Psoas muscle (tissue), 8 donors: ENCODE data around the gene AMZ1. TPM values are rescaled to one million over a fixed set of nuclear protein-coding genes. Genes with fewer than 3 reads are reported as not detected.
A peak's percentile ranks its signal among the peaks of the same experiment; 100 is the strongest.
"Not testable (repeated sequence)": the region's sequence is repeated elsewhere in the genome, so short reads cannot be mapped to it uniquely, and the experiment has no call there.

Experiments
- ATAC-seq, 4 donors: fragments of 200-7000 bp; cut with Tn5 transposase; one replicate each; pipeline ENCODE4 v1.9.1; 2020; ENCODE audit warnings: moderate library complexity in 3 of 4, mild to moderate bottlenecking in 2 of 4
- DNase-seq, 2 donors: peaks; one replicate each; pipeline ENCODE4 v3.0.0-alpha.2; 2020
- H3K27ac ChIP-seq: fragments of 200-600 bp; one replicate; pipeline ENCODE4 v1.8.0; 2022
- H3K27me3 ChIP-seq, 3 donors: fragments of 200-600 bp in 1 of 3; one replicate each; pipeline versions ENCODE4 v1.6.1 to v1.8.0; 2013 to 2022; ENCODE audit warnings: low read length in 2 of 3, mild to moderate bottlenecking in 2 of 3, moderate library complexity in 1 of 3; ENCODE audit not compliant: insufficient read depth in 3 of 3
- H3K36me3 ChIP-seq, 2 donors: fragments of 200-600 bp in 1 of 2; one replicate each; pipeline versions ENCODE4 v1.6.1 to v1.8.0; 2013 to 2022; ENCODE audit warnings: low read depth in 1 of 2, mild to moderate bottlenecking in 1 of 2, moderate library complexity in 1 of 2; ENCODE audit not compliant: insufficient read depth in 1 of 2
- H3K4me1 ChIP-seq: fragments of 200-600 bp; one replicate; pipeline ENCODE4 v1.8.0; 2022
- H3K4me3 ChIP-seq: fragments of 200-600 bp; one replicate; pipeline ENCODE4 v1.8.0; 2022; ENCODE audit warnings: mild to moderate bottlenecking
- H3K9me3 ChIP-seq: fragments of 200-600 bp; one replicate; pipeline ENCODE4 v1.8.0; 2022
- CTCF ChIP-seq: fragments of 200-600 bp; IDR thresholded peaks from one replicate; pipeline ENCODE4 v1.8.0; 2022; ENCODE audit warnings: antibody characterized with exemption
- whole genome bisulfite sequencing, 3 donors: extraction: QIAGEN DNeasy Blood & Tissue Kit; methylation state at CpG; one replicate each; pipeline versions ENCODE4 v1.1.6 to v1.1.7; 2013; 5-methylcytosine and 5-hydroxymethylcytosine counted together
- intact Hi-C, 2 donors: fragments of 100-400 bp; cut with DNase I; formaldehyde crosslinking; loops; one replicate each; pipeline versions ENCODE4 v1.11.0 to v1.14.2; 2022
- polyA plus RNA-seq, 3 donors: library from polyadenylated mRNA; stranded (reverse); fragments of 200-250 nt; gene quantifications; one replicate each; pipeline ENCODE4 v1.2.3, GENCODE V29; 2013
- total RNA-seq, 4 donors: library from RNA; stranded (reverse); fragmentation: NEBNext Ultra II Directional in 2 of 4; extraction: Animal tissue kit (Norgen Biotek cat#: 25700) in 2 of 4; gene quantifications; one replicate each; pipeline versions ENCODE4 v1.2.1 to v1.2.4, GENCODE V29; 2021 to 2023
- donor health status: healthy with polysubstance abuse.
- donor health status: DM: no; HTN: no; CAD: no; lungs with moderate emphysema.
- donor health status: Bipolar disorder and iron deficiency.
- donor health status: healthy.
- donor health status: DM: yes; HTN: yes; CAD: no.
- donor health status: DM: no; HTN: no; CAD: no.
- donor health status: DM: no; HTN: no; CAD: no.
- donor health status: DM: yes; HTN: yes; CAD: no.

The AMZ1 gene
- total and polyA plus RNA-seq, 7 donors = 0.03 TPM; not detected in 6

GRCh38 chr7:2738766-2739549 is 51.0 kb downstream of the AMZ1 start:
- ATAC-seq (no peak), DNase-seq (no peak)
- H3K36me3 ChIP-seq = no peaks in the 10 kb centered on the region
- intact Hi-C loops = loop anchor here in 1 of 2 donors (5.0 kb wide), 1 partner anchor 103 kb away; the partner anchor contains the start of gene GNA12
- peaks cover 31% of the 10 kb centered on the region for H3K4me1 ChIP-seq
- no peaks in the 10 kb centered on the region for H3K9me3 ChIP-seq
- WGBS, 3 donors = 92 to 95% (median 93%) methylated on average over 19 of the region's 19 CpGs
- H3K4me3 ChIP-seq = peak overlapping the region; percentile 37
- TF ChIP-seq CTCF = no peak
- H3K27me3 ChIP-seq = no peaks in the 10 kb centered on the region
- no peak overlapping the region for H3K27ac ChIP-seq

GRCh38 chr7:2743523-2744185 is 55.7 kb downstream of the AMZ1 start:
- WGBS, 3 donors = 88 to 96% (median 93%) methylated on average over 19 to 20 of the region's 20 CpGs

GRCh38 chr7:2748684-2749083 is 60.7 kb downstream of the AMZ1 start:
- H3K9me3 ChIP-seq, H3K36me3 ChIP-seq, ATAC-seq, H3K27me3 ChIP-seq, H3K27ac ChIP-seq, DNase-seq, H3K4me3 ChIP-seq, intact Hi-C loops, H3K4me1 ChIP-seq: not testable (repeated sequence)

More at GRCh38 chr7:2743523-2744185, 55.7 kb downstream of the AMZ1 start:
- H3K4me3 ChIP-seq, H3K27me3 ChIP-seq, H3K27ac ChIP-seq, DNase-seq, ATAC-seq, H3K36me3 ChIP-seq, H3K9me3 ChIP-seq, H3K4me1 ChIP-seq, intact Hi-C loops: not testable (repeated sequence)

GRCh38 chr7:2750004-2750407 is 62.0 kb downstream of the AMZ1 start:
- no peak for TF ChIP-seq CTCF
- no peak for ATAC-seq

GRCh38 chr7:2751086-2751485 is 63.1 kb downstream of the AMZ1 start:
- no peak for ATAC-seq
- H3K9me3 ChIP-seq = no peaks in the 10 kb centered on the region
- intact Hi-C loops = no loop called here
- WGBS, 3 donors = 70 to 74% (median 73%) methylated on average over 5 of the region's 5 CpGs
- DNase-seq = no peak
- H3K27me3 ChIP-seq = no peaks in the 10 kb centered on the region
- no peaks in the 10 kb centered on the region for H3K36me3 ChIP-seq
- no peaks in the 10 kb centered on the region for H3K4me1 ChIP-seq
- no peak overlapping the region for H3K27ac ChIP-seq
- no peak overlapping the region for H3K4me3 ChIP-seq
- no peak for TF ChIP-seq CTCF

More at GRCh38 chr7:2750004-2750407, 62.0 kb downstream of the AMZ1 start:
- Histone ChIP-seq H3K36me3 (no peaks in the 10 kb centered on the region), H3K4me3 (no peak overlapping the region), H3K27me3 (no peaks in the 10 kb centered on the region), H3K27ac (no peak overlapping the region), H3K4me1 (no peaks in the 10 kb centered on the region), H3K9me3 (no peaks in the 10 kb centered on the region)
- DNase-seq = no peak
- intact Hi-C loops = no loop called here
- 92 to 96% (median 96%) methylated on average over 5 of the region's 5 CpGs for WGBS, 3 donors
